PFSK-1 (cell line): ENCODE results near the gene ZNF618.

Source experiments
- FOXP2 ChIP-seq: optimal IDR thresholded peaks from 2 replicates; pipeline ENCODE3; 2011; ENCODE audit warnings: borderline replicate concordance, control low read depth, inconsistent platforms; ENCODE audit not compliant: insufficient read depth; ENCODE audit errors: extremely low read length, extremely low read depth
- POLR2AphosphoS5 ChIP-seq: IDR thresholded peaks from 2 replicates; pipeline ENCODE4 v1.6.1; 2012; ENCODE audit warnings: low read depth, mild to moderate bottlenecking, control low read depth, low read length, moderate library complexity
- REST ChIP-seq, 2 experiments: IDR thresholded peaks; 2 replicates each; pipeline versions ENCODE4 v1.6.1 to v1.8.0; 2011 to 2012; ENCODE audit warnings: low read depth in 2 of 2, low read length in 2 of 2, control low read depth in 1 of 2, inconsistent platforms in 1 of 2, mild to moderate bottlenecking in 1 of 2, moderate library complexity in 1 of 2; ENCODE audit not compliant: insufficient read depth in 1 of 2
- SIN3A ChIP-seq: IDR thresholded peaks from 2 replicates; pipeline ENCODE4 v1.6.1; 2012; ENCODE audit warnings: mild to moderate bottlenecking, low read length, moderate library complexity, borderline replicate concordance; ENCODE audit not compliant: insufficient read depth
- TAF1 ChIP-seq: IDR thresholded peaks from 2 replicates; pipeline ENCODE4 v1.6.1; 2012; ENCODE audit warnings: low read length, control low read depth, borderline replicate concordance; ENCODE audit not compliant: insufficient read depth

Gene ZNF618

GRCh38 chr9:114060070-114060469 lies 184.0 kb downstream of the ZNF618 start:
- TF ChIP-seq POLR2AphosphoS5 (no peak), REST (IDR thresholded peaks at IDR 0.05; ENCODE audit: insufficient read depth in 1 of 2, low read depth in 2 of 2, low read length in 2 of 2) (no peak), FOXP2 (no peak), SIN3A (no peak), TAF1 (no peak)

GRCh38 chr9:114060711-114061110 lies 184.6 kb downstream of the ZNF618 start:
- TF ChIP-seq FOXP2 (no peak), SIN3A (no peak), TAF1 (no peak), REST (IDR thresholded peaks at IDR 0.05; ENCODE audit: insufficient read depth in 1 of 2, low read depth in 2 of 2, low read length in 2 of 2) (no peak)

GRCh38 chr9:114061292-114061691 lies 185.2 kb downstream of the ZNF618 start:
- TF ChIP-seq TAF1 (no peak), FOXP2 (no peak), SIN3A (no peak), POLR2AphosphoS5 (no peak)

- TF ChIP-seq TAF1 (no peak), POLR2AphosphoS5 (no peak), FOXP2 (no peak), REST (IDR thresholded peaks at IDR 0.05; ENCODE audit: insufficient read depth in 1 of 2, low read depth in 2 of 2, low read length in 2 of 2) (no peak), SIN3A (no peak)
Observed at GRCh38 chr9:114061830-114062474, 185.8 kb downstream of the ZNF618 start.

GRCh38 chr9:114065304-114065703 lies 189.2 kb downstream of the ZNF618 start:
- no peak for TF ChIP-seq FOXP2
- TF ChIP-seq POLR2AphosphoS5: no peak
- TF ChIP-seq REST (IDR thresholded peaks at IDR 0.05; ENCODE audit: insufficient read depth in 1 of 2, low read depth in 2 of 2, low read length in 2 of 2): no peak
- no peak for TF ChIP-seq SIN3A
- TF ChIP-seq TAF1: no peak
